Fibroblast of peridontal ligament (primary cell): Measurements from ENCODE around the gene SLC15A4.

ENCODE experiments used
- DNase-seq: peaks from one replicate; pipeline ENCODE4 v3.0.0-alpha.2; 2010; ENCODE audit errors: extremely low read depth

Gene SLC15A4

GRCh38 chr12:128755566-128755965 is 68.2 kb downstream of the SLC15A4 start:
- no peak for DNase-seq

- no peak for DNase-seq
These were observed 69.5 kb downstream of the SLC15A4 start for GRCh38 chr12:128754275-128754674.

- DNase-seq: no peak
These were observed 70.3 kb downstream of the SLC15A4 start for GRCh38 chr12:128753438-128753837.

- no peak for DNase-seq
These were observed 71.4 kb downstream of the SLC15A4 start for GRCh38 chr12:128752386-128752785.

GRCh38 chr12:128747441-128747840 is 76.3 kb downstream of the SLC15A4 start:
- DNase-seq: no peak

- no peak for DNase-seq
These were observed 77.7 kb downstream of the SLC15A4 start for GRCh38 chr12:128745772-128746689.

- DNase-seq: no peak
These were observed 79.8 kb downstream of the SLC15A4 start for GRCh38 chr12:128743916-128744315.
